WTC11 (cell line): ENCODE data around the gene WBP2. TPM values are rescaled to one million over a fixed set of nuclear protein-coding genes. Genes with fewer than 3 reads are reported as not detected.

Experiments used
- ATAC-seq: fragments of 200-7000 bp; cut with Tn5 transposase; 2 replicates; pipeline ENCODE4 v1.10.0; 2021; ENCODE audit warnings: mild to moderate bottlenecking, moderate library complexity
- CTCF ChIA-PET: fragments of 300-600 bp; sonication (Branson Sonifier 250); formaldehyde crosslinking; loops from one replicate; lab custom pipeline; 2021; ENCODE audit warnings: antibody characterized with exemption; lab: Charles Lee
- POLR2A ChIA-PET: fragments of 350-600 bp; sonication (Branson Sonifier 250); formaldehyde crosslinking; loops from one replicate; lab custom pipeline; 2021; ENCODE audit warnings: antibody characterized with exemption; lab: Charles Lee
- DNase-seq: peaks from one replicate; pipeline ENCODE4 v3.0.0; 2021; ENCODE audit warnings: low spot score
- H3K27ac Mint-ChIP-seq: 2 replicates; pipeline ENCODE4 v1.8.0; 2021; ENCODE audit warnings: mixed read lengths
- H3K27me3 Mint-ChIP-seq: 2 replicates; pipeline ENCODE4 v1.8.0; 2021; ENCODE audit warnings: low read depth, mild to moderate bottlenecking, moderate library complexity, mixed read lengths
- H3K36me3 Mint-ChIP-seq: 2 replicates; pipeline ENCODE4 v1.8.0; 2021; ENCODE audit warnings: mixed read lengths
- H3K4me1 Mint-ChIP-seq: 2 replicates; pipeline ENCODE4 v1.8.0; 2022; ENCODE audit warnings: mixed read lengths
- H3K4me3 Mint-ChIP-seq: 2 replicates; pipeline ENCODE4 v1.8.0; 2021; ENCODE audit warnings: mild to moderate bottlenecking, moderate library complexity, mixed read lengths
- H3K9me3 Mint-ChIP-seq: 2 replicates; pipeline ENCODE4 v1.8.0; 2021; ENCODE audit warnings: mixed read lengths
- ATF1 ChIP-seq: sonication (generic); formaldehyde crosslinking; IDR thresholded peaks from 2 replicates; pipeline ENCODE4 v1.8.1; 2023; ENCODE audit warnings: mild to moderate bottlenecking, moderate library complexity, missing genetic modification reagents
- ELF4 ChIP-seq: sonication (generic); formaldehyde crosslinking; IDR thresholded peaks from 2 replicates; pipeline ENCODE4 v1.8.1; 2022; ENCODE audit warnings: low read depth, mild to moderate bottlenecking, moderate library complexity, missing genetic modification reagents
- ESRRA ChIP-seq: sonication (generic); formaldehyde crosslinking; IDR thresholded peaks from 2 replicates; pipeline ENCODE4 v1.8.1; 2022; ENCODE audit warnings: mild to moderate bottlenecking, missing genetic modification reagents, borderline replicate concordance
- FOXJ3 ChIP-seq: sonication (generic); formaldehyde crosslinking; IDR thresholded peaks from 2 replicates; pipeline ENCODE4 v1.9.0; 2021; ENCODE audit warnings: missing genetic modification reagents, mild to moderate bottlenecking, borderline replicate concordance
- FOXK1 ChIP-seq: sonication (generic); formaldehyde crosslinking; IDR thresholded peaks from 2 replicates; pipeline ENCODE4 v1.8.0; 2022; ENCODE audit warnings: mild to moderate bottlenecking, moderate library complexity, missing genetic modification reagents
- FOXP1 ChIP-seq: sonication (generic); formaldehyde crosslinking; IDR thresholded peaks from 2 replicates; pipeline ENCODE4 v1.8.0; 2022; ENCODE audit warnings: missing genetic modification reagents, mild to moderate bottlenecking, moderate library complexity, borderline replicate concordance
- GABPB1 ChIP-seq: sonication (generic); formaldehyde crosslinking; IDR thresholded peaks from 2 replicates; pipeline ENCODE4 v1.8.1; 2023; ENCODE audit warnings: mild to moderate bottlenecking, missing genetic modification reagents
- IRF2 ChIP-seq: sonication (generic); formaldehyde crosslinking; IDR thresholded peaks from 2 replicates; pipeline ENCODE4 v1.8.0; 2022; ENCODE audit warnings: low read depth, missing genetic modification reagents, borderline replicate concordance
- NR2C2 ChIP-seq: sonication (generic); formaldehyde crosslinking; IDR thresholded peaks from 2 replicates; pipeline ENCODE4 v1.8.0; 2022; ENCODE audit warnings: mild to moderate bottlenecking, missing genetic modification reagents
- NR3C1 ChIP-seq: sonication (generic); formaldehyde crosslinking; conservative IDR thresholded peaks from 2 replicates; pipeline ENCODE4 v1.8.1; 2023; ENCODE audit warnings: low read depth, mild to moderate bottlenecking, missing genetic modification reagents
- TCF7 ChIP-seq: sonication (generic); formaldehyde crosslinking; IDR thresholded peaks from 2 replicates; pipeline ENCODE4 v1.8.0; 2022; ENCODE audit warnings: mild to moderate bottlenecking, low read depth, missing genetic modification reagents, moderate library complexity
- TEAD4 ChIP-seq: sonication (generic); formaldehyde crosslinking; IDR thresholded peaks from 2 replicates; pipeline ENCODE4 v1.8.0; 2022; ENCODE audit warnings: mild to moderate bottlenecking, missing genetic modification reagents
- TP53 ChIP-seq: sonication (generic); formaldehyde crosslinking; IDR thresholded peaks from 2 replicates; pipeline ENCODE4 v1.8.1; 2023; ENCODE audit warnings: mild to moderate bottlenecking, missing genetic modification reagents
- ZNF121 ChIP-seq: sonication (generic); formaldehyde crosslinking; IDR thresholded peaks from 2 replicates; pipeline ENCODE4 v1.8.0; 2023; ENCODE audit warnings: missing genetic modification reagents
- ZNF263 ChIP-seq: sonication (generic); formaldehyde crosslinking; IDR thresholded peaks from 2 replicates; pipeline ENCODE4 v1.8.1; 2022; ENCODE audit warnings: low read depth, mild to moderate bottlenecking, moderate library complexity, missing genetic modification reagents
- total RNA-seq: library from RNA; stranded (reverse); gene quantifications from 3 replicates; pipeline ENCODE4 v1.2.3, GENCODE V29; 2021
- TF ChIP-seq, protein P1 (sequence below): sonication (generic); formaldehyde crosslinking; IDR thresholded peaks from 2 replicates; pipeline ENCODE4 v1.8.0; 2022; ENCODE audit warnings: mild to moderate bottlenecking, missing genetic modification reagents
- TF ChIP-seq, protein P2 (sequence below): sonication (generic); formaldehyde crosslinking; IDR thresholded peaks from 2 replicates; pipeline ENCODE4 v1.8.1; 2023; ENCODE audit warnings: mild to moderate bottlenecking, missing genetic modification reagents, moderate library complexity
- TF ChIP-seq, protein P3 (sequence below): sonication (generic); formaldehyde crosslinking; IDR thresholded peaks from 2 replicates; pipeline ENCODE4 v1.8.0; 2022; ENCODE audit warnings: missing genetic modification reagents
- TF ChIP-seq, protein P4 (sequence below): sonication (generic); formaldehyde crosslinking; IDR thresholded peaks from 2 replicates; pipeline ENCODE4 v1.8.0; 2023; ENCODE audit warnings: missing genetic modification reagents
- TF ChIP-seq, protein P5 (sequence below): sonication (generic); formaldehyde crosslinking; IDR thresholded peaks from 2 replicates; pipeline ENCODE4 v1.8.1; 2023; ENCODE audit warnings: mild to moderate bottlenecking, moderate library complexity, missing genetic modification reagents
- TF ChIP-seq, protein P6 (sequence below): sonication (generic); formaldehyde crosslinking; IDR thresholded peaks from 2 replicates; pipeline ENCODE4 v1.8.1; 2022; ENCODE audit warnings: mild to moderate bottlenecking, moderate library complexity, missing genetic modification reagents
- TF ChIP-seq, protein P7 (sequence below): sonication (generic); formaldehyde crosslinking; IDR thresholded peaks from 2 replicates; pipeline ENCODE4 v1.8.1; 2023; ENCODE audit warnings: mild to moderate bottlenecking, missing genetic modification reagents

Gene WBP2
- total RNA-seq, 1 experiment from 2014 or later = 68.8 TPM

DNA sequence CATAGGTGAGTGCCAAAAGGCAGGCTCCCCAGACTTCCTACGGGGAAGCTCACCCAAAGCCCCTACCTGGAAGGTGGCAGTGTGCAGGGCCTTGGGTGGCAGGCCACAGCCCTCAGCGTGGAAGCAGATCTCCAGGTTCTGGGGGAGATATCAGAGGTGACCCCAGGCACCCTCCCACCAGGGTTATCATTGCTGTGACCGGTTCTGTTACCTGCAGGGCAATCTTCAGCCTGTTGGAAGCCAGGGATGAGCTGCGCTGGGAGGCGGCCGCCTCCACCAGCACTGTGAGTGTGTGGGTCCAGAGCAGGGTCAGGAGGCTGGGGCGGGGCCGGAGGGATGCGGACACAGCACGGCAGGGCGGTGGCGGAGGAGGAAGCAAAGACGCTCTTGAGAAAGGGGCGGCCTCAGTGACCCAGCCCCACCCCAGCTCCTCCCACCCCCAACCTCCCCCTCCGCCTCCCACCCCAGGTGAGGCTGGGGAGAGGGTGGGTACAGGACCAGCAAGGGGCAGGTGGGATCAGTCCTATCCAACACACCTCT, 24.0 kb downstream of the WBP2 start (continued):
- TF ChIP-seq IRF2 (CRISPR knock-in tag) = no peak
- TF ChIP-seq, protein P1, sequence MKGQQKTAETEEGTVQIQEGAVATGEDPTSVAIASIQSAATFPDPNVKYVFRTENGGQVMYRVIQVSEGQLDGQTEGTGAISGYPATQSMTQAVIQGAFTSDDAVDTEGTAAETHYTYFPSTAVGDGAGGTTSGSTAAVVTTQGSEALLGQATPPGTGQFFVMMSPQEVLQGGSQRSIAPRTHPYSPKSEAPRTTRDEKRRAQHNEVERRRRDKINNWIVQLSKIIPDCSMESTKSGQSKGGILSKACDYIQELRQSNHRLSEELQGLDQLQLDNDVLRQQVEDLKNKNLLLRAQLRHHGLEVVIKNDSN (CRISPR knock-in tag) = no peak
- TF ChIP-seq, protein P2, sequence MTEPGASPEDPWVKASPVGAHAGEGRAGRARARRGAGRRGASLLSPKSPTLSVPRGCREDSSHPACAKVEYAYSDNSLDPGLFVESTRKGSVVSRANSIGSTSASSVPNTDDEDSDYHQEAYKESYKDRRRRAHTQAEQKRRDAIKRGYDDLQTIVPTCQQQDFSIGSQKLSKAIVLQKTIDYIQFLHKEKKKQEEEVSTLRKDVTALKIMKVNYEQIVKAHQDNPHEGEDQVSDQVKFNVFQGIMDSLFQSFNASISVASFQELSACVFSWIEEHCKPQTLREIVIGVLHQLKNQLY (CRISPR knock-in tag) = no peak
- no peak for TF ChIP-seq ATF1 (CRISPR knock-in tag)
- TF ChIP-seq, protein P3, sequence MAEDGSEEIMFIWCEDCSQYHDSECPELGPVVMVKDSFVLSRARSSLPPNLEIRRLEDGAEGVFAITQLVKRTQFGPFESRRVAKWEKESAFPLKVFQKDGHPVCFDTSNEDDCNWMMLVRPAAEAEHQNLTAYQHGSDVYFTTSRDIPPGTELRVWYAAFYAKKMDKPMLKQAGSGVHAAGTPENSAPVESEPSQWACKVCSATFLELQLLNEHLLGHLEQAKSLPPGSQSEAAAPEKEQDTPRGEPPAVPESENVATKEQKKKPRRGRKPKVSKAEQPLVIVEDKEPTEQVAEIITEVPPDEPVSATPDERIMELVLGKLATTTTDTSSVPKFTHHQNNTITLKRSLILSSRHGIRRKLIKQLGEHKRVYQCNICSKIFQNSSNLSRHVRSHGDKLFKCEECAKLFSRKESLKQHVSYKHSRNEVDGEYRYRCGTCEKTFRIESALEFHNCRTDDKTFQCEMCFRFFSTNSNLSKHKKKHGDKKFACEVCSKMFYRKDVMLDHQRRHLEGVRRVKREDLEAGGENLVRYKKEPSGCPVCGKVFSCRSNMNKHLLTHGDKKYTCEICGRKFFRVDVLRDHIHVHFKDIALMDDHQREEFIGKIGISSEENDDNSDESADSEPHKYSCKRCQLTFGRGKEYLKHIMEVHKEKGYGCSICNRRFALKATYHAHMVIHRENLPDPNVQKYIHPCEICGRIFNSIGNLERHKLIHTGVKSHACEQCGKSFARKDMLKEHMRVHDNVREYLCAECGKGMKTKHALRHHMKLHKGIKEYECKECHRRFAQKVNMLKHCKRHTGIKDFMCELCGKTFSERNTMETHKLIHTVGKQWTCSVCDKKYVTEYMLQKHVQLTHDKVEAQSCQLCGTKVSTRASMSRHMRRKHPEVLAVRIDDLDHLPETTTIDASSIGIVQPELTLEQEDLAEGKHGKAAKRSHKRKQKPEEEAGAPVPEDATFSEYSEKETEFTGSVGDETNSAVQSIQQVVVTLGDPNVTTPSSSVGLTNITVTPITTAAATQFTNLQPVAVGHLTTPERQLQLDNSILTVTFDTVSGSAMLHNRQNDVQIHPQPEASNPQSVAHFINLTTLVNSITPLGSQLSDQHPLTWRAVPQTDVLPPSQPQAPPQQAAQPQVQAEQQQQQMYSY (CRISPR knock-in tag) = no peak
- TF ChIP-seq NR3C1 = no peak

DNA sequence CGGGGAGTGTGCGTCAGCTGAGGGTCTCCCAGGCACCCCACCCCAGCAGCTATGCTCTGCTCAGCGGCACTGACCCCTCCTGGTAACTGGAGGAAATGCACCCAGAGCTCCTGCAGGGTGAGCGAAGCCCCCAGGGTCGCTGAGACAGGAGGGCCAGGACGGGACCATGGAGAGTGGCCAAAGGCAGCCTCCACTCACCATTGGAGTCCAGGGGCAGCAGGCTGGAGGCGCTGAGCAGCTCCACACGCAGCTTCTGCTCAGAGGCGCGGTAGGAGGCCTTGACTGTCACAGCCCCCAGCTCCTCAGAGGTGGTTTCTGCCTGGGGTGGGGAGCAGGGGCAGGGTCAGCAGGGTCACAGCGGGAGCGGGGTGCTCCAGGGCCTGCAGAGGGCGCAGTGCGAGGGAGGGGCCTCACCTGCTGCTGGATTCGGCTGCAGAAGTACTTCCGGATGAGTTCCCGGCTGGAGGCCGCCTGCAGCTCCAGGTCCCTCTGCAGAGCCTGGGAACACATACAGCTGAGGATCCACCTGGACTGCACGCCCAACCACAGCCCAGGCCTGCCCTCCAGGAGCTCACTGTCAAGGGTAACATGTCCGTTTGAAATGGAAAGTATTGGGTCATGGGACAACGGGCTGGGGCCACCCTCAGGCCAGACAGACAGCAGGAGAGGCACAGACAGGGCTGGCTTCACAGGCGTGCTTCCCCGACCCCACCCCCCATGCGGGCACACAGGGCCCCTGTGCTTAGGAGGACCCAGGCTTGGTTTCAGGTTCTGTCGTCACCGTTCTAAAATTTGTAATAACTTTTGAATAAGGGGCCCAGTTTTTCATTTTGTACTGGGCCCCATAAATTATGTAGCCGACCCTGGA, 24.7 kb downstream of the WBP2 start:
- ATAC-seq (peak; percentile 14), DNase-seq (peak; percentile 85)
- Mint-ChIP-seq H3K4me3 (peak overlapping the region; percentile 59), H3K27ac (peak overlapping the region; percentile 97), H3K4me1 (peaks cover 38% of the 10 kb centered on the region), H3K27me3 (no peaks in the 10 kb centered on the region), H3K9me3 (no peaks in the 10 kb centered on the region), H3K36me3 (no peaks in the 10 kb centered on the region)
- CTCF ChIA-PET = interaction anchor here (0.5 to 5.5 kb wide), 62 partner anchors 8 to 991 kb away, joined by 3 to 180 read pairs (median 5); partner anchors contain the start of genes FBF1, GALK1, MIF4GD and MRPL38
- POLR2A ChIA-PET = interaction anchor here (0.6 to 2.0 kb wide), 5 partner anchors 25 to 56 kb away, joined by 3 to 9 read pairs (median 3); partner anchors contain the start of genes UNK and WBP2
- TF ChIP-seq FOXK1 (CRISPR knock-in tag) (peak; percentile 50; the same call in 1 of the 2 replicates), TEAD4 (CRISPR knock-in tag) (no peak), GABPB1 (CRISPR knock-in tag) (no peak), ZNF121 (CRISPR knock-in tag) (peak; percentile 56; the same call in 1 of the 2 replicates), TP53 (CRISPR knock-in tag) (no peak), ELF4 (CRISPR knock-in tag) (no peak), FOXP1 (CRISPR knock-in tag) (no peak), ZNF263 (CRISPR knock-in tag) (no peak), NR2C2 (0 out of 2 replicates have a peak, but pooled peaks have one; percentile 56), ESRRA (CRISPR knock-in tag) (no peak), TCF7 (CRISPR knock-in tag) (no peak), FOXJ3 (CRISPR knock-in tag) (no peak)
- TF ChIP-seq, protein P2 (CRISPR knock-in tag) = no peak
- TF ChIP-seq, protein P4, sequence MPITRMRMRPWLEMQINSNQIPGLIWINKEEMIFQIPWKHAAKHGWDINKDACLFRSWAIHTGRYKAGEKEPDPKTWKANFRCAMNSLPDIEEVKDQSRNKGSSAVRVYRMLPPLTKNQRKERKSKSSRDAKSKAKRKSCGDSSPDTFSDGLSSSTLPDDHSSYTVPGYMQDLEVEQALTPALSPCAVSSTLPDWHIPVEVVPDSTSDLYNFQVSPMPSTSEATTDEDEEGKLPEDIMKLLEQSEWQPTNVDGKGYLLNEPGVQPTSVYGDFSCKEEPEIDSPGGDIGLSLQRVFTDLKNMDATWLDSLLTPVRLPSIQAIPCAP = no peak
- TF ChIP-seq, protein P5, sequence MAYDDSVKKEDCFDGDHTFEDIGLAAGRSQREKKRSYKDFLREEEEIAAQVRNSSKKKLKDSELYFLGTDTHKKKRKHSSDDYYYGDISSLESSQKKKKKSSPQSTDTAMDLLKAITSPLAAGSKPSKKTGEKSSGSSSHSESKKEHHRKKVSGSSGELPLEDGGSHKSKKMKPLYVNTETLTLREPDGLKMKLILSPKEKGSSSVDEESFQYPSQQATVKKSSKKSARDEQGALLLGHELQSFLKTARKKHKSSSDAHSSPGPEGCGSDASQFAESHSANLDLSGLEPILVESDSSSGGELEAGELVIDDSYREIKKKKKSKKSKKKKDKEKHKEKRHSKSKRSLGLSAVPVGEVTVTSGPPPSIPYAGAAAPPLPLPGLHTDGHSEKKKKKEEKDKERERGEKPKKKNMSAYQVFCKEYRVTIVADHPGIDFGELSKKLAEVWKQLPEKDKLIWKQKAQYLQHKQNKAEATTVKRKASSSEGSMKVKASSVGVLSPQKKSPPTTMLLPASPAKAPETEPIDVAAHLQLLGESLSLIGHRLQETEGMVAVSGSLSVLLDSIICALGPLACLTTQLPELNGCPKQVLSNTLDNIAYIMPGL (CRISPR knock-in tag) = peak; percentile 46; the same call in 1 of the 2 replicates
- TF ChIP-seq, protein P6, sequence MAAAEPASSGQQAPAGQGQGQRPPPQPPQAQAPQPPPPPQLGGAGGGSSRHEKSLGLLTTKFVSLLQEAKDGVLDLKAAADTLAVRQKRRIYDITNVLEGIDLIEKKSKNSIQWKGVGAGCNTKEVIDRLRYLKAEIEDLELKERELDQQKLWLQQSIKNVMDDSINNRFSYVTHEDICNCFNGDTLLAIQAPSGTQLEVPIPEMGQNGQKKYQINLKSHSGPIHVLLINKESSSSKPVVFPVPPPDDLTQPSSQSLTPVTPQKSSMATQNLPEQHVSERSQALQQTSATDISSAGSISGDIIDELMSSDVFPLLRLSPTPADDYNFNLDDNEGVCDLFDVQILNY (CRISPR knock-in tag) = no peak
- TF ChIP-seq, protein P7, sequence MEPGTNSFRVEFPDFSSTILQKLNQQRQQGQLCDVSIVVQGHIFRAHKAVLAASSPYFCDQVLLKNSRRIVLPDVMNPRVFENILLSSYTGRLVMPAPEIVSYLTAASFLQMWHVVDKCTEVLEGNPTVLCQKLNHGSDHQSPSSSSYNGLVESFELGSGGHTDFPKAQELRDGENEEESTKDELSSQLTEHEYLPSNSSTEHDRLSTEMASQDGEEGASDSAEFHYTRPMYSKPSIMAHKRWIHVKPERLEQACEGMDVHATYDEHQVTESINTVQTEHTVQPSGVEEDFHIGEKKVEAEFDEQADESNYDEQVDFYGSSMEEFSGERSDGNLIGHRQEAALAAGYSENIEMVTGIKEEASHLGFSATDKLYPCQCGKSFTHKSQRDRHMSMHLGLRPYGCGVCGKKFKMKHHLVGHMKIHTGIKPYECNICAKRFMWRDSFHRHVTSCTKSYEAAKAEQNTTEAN (CRISPR knock-in tag) = no peak
